Activated T-cell treated with anti-CD3 and anti-CD28 coated beads, Interleukin-2, amount 50 U/mL, for 4 hours (primary cell): ENCODE results near the gene TRIM23. TPM values are rescaled to one million over a fixed set of nuclear protein-coding genes. Genes with fewer than 3 reads are reported as not detected.
A peak's percentile ranks its signal among the peaks of the same experiment; 100 is the strongest.
"Not testable (repeated sequence)": the region's sequence is repeated elsewhere in the genome, so short reads cannot be mapped to it uniquely, and the experiment has no call there.

Experiments used
- ATAC-seq, 2 donors: fragments of 200-7000 bp; cut with Tn5 transposase; one replicate each; pipeline ENCODE4 v1.10.0; 2021
- DNase-seq: peaks from one replicate; pipeline ENCODE4 v3.0.0-alpha.2; 2020
- H3K27me3 Mint-ChIP-seq: one replicate; pipeline ENCODE4 v1.8.0; 2021; ENCODE audit warnings: low read depth, mixed read lengths
- H3K36me3 Mint-ChIP-seq: one replicate; pipeline ENCODE4 v1.8.0; 2022; ENCODE audit warnings: mixed read lengths; ENCODE audit not compliant: insufficient read depth
- H3K4me1 Mint-ChIP-seq: one replicate; pipeline ENCODE4 v1.8.0; 2021; ENCODE audit warnings: low read depth, mixed read lengths
- H3K4me3 Mint-ChIP-seq: one replicate; pipeline ENCODE4 v1.8.0; 2021; ENCODE audit warnings: mild to moderate bottlenecking, moderate library complexity, mixed read lengths
- H3K9me3 Mint-ChIP-seq: one replicate; pipeline ENCODE4 v1.8.0; 2021; ENCODE audit warnings: mixed read lengths
- total RNA-seq, 3 donors: library from RNA; stranded (reverse); gene quantifications; one replicate each; pipeline ENCODE4 v1.2.1, GENCODE V29; 2021

The TRIM23 gene
- 1 to 10 TPM; 5.0 to 6.3 (median 5.5) TPM for total RNA-seq

DNA sequence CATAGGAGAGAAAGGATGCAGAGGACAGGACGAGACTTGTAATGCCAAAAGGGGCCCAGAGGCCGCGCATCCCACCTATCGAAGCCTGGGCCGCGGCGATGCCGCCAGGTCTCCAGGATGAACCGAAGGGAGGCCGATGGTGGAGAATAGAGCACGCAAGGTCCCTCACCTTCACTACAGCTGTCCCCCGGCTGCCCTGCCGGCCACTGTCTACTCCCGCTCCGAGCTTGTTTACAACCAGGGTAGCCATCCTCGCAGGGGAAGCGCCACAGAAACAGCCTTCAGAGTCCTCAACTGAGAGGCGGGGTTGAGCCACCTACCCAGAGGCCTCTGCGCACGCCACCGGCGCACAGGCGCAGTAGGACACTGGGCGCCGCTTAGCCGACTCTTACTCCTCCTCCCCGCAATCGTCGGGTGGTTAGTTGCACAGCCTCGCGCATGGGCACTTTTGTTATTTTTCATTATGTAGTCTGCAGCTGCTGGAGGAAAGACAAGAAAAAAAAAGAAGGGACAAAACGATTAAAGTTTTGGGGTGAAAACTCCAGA lies at the start of gene TRIM23:
TSS of gene TRIM23 (minus strand) at position 309 of the 546 bp plus-strand sequence. CDS start at position 250, 59 bp downstream.
- DNase-seq (peak; percentile 83), ATAC-seq (peak; percentile 98)
- peaks cover 40% of the 10 kb centered on the region for H3K4me1 Mint-ChIP-seq
- no peaks in the 10 kb centered on the region for H3K9me3 Mint-ChIP-seq
- H3K36me3 Mint-ChIP-seq: peaks cover 1% of the 10 kb centered on the region
- peak within 1 kb of the TSS; percentile 87 for H3K4me3 Mint-ChIP-seq
- H3K27me3 Mint-ChIP-seq: no peaks in the 10 kb centered on the region

DNA sequence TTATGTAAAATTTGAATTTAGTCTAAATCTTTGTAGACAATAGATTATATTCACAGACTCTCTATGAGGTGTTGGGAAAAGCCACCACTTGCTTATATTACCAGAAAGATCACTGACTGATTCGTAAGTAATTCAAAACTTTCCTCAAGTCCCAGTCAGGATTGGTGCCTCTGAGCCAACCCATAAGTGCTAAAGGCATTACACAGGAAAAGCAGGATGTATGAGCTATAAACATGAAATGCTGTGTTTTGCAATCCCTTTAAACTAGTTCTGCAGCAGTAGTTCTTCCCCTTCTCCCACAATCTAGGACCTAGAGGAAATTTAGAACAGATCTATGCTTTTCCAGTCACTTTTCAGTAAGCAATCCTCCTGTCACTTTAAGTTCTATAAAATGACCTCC lies 48.7 kb upstream of the TRIM23 start:
- ATAC-seq: no peak
- H3K27me3 Mint-ChIP-seq: no peaks in the 10 kb centered on the region
- no peaks in the 10 kb centered on the region for H3K9me3 Mint-ChIP-seq
- peaks cover 38% of the 10 kb centered on the region for H3K36me3 Mint-ChIP-seq
- DNase-seq: no peak
- peaks cover 25% of the 10 kb centered on the region for H3K4me1 Mint-ChIP-seq
- H3K4me3 Mint-ChIP-seq: no peak overlapping the region

DNA sequence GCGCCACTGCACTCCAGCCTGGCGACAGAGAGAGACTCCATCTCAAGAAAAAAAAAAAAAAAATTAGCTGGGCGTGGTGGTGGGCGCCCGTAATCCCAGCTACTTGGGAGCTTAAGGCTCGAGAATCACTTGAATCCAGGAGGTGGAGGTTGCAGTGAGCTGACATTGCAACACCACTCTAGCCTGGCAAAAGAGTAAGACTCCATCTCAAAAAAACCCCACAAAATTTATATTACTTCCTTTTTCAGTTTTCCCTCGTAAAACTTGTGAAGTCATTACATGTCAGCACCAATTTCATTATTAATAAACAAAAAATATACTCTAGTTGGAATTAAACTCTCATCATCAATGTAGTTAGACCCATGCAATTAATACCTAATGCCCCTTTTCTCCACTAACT lies 44.6 kb upstream of the TRIM23 start:
- Mint-ChIP-seq H3K4me3 (no peak overlapping the region), H3K27me3 (no peaks in the 10 kb centered on the region), H3K9me3 (no peaks in the 10 kb centered on the region), H3K4me1 (no peaks in the 10 kb centered on the region), H3K36me3 (peaks cover 15% of the 10 kb centered on the region)
- ATAC-seq (no peak), DNase-seq (no peak)

DNA sequence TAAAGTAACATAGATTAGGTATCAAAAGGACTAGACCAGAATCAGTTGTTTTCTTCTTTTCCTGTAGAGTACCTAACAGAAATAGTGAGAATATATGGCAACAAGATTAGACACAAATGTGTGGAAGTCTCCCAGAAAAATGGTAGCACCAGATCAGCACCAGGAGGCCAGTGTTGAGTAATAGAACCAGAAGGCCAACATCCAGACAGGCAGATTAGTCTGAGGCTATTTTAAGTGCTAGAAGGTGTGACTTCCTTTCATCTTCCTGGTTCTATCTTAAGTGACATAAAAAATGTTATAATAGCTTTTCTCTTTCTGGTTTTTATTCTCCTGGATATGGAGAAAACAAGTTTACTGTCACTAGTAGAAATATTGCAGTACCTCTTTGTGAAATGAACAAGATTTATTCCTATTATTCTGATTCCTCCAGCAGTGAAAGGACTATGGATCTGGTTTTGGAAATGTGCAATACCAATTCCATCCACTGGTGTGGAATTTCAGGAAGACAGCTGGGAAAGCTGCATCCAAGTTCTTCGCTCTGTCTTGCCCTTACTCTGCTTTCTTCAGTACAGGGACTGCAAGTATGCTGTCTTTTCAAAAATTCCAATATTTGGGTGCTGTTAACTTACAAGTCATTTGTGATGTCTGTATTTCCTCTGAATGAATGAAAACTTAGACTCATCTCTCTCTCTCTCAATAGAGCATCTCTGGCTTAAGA lies 39.8 kb upstream of the TRIM23 start:
- ATAC-seq (no peak), DNase-seq (no peak)
- no peak overlapping the region for H3K4me3 Mint-ChIP-seq
- H3K9me3 Mint-ChIP-seq: no peaks in the 10 kb centered on the region
- H3K36me3 Mint-ChIP-seq: peaks cover 16% of the 10 kb centered on the region
- no peaks in the 10 kb centered on the region for H3K27me3 Mint-ChIP-seq
- no peaks in the 10 kb centered on the region for H3K4me1 Mint-ChIP-seq

DNA sequence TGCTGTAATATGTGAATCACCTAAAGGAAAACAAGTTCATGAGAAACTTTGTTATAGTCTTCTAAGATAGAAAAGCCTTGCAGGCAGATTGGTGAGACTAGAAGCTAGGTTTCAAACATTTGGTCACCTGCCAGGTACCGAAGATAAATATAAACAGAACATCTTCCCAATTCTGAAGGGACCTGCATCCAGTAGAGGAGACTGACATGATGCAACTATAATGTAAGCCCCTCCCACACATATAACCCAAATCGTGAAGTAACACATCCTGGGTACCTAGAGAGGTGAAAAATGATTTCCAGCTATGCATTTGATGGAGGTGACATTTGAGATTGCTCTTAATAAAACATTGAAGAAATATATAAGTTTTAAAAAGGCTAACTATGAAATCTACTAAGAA lies 30.6 kb upstream of the TRIM23 start:
- Mint-ChIP-seq H3K4me1 (no peaks in the 10 kb centered on the region), H3K27me3 (no peaks in the 10 kb centered on the region), H3K4me3 (no peak overlapping the region), H3K9me3 (no peaks in the 10 kb centered on the region), H3K36me3 (peaks cover 21% of the 10 kb centered on the region)
- DNase-seq: no peak
- ATAC-seq: no peak

DNA sequence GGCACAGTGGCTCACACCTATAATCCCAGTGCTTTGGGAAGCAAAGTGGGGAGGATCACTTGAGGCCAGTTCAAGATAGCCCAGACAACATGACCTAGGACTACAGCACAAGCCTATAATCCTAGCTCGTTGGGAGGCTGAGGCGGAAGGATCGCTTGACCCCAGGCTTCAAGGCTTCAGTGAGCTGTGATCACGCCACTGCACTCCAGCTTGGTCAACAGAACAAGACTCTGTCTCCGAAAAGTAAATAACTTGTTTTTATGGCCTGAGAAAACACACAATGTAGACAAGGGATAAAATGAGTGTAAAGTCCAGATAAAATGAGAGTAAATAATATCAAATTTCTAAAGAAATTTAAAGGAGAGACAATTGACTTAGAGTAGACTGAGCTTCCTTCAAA lies 27.0 kb upstream of the TRIM23 start:
- DNase-seq (no peak), ATAC-seq (no peak)
- Mint-ChIP-seq H3K4me1 (no peaks in the 10 kb centered on the region), H3K4me3 (no peak overlapping the region), H3K36me3 (peaks cover 24% of the 10 kb centered on the region), H3K9me3 (no peaks in the 10 kb centered on the region), H3K27me3 (no peaks in the 10 kb centered on the region)

DNA sequence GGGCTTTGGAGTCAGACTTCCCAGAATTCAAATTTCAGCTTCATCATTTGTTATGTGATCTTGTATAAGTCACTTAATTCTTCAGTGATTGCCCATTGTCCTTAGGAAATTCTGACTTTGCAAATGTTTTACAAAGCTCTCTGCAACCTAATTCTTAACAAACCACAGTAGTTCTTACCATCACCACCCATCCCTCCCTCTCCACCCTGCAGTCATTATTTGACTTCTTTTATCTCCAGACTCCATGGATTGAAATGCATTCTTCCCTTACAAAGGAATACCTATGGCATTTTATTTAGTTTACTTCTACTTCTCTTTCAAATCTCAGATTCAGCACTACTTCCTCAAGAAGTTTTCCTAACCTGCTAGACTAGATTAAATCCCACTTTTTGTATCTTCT lies 23.8 kb upstream of the TRIM23 start:
- Mint-ChIP-seq H3K36me3 (peaks cover 24% of the 10 kb centered on the region), H3K4me3 (no peak overlapping the region), H3K27me3 (no peaks in the 10 kb centered on the region), H3K4me1 (no peaks in the 10 kb centered on the region), H3K9me3 (no peaks in the 10 kb centered on the region)
- ATAC-seq: no peak
- DNase-seq: no peak

DNA sequence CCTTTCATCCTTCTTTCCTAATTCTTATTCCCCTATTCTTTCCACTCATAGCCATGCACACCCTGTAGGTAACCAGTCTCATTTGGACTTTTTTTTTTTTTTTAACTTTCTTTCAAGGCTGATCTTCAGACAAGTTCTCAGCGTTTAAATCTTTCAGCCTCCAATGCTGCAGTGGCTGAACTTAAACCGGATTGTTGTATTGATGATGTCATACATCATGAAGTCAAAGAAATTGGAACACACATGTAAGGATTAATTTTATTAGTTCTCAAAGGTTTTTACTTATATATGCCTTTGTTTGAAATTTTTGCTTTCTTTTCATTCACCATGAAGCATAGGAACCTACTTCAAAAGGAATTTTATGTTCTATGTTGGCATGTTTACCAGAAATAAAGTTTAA lies 22.8 kb upstream of the TRIM23 start:
- H3K9me3 Mint-ChIP-seq: no peaks in the 10 kb centered on the region
- no peaks in the 10 kb centered on the region for H3K4me1 Mint-ChIP-seq
- ATAC-seq (no peak), DNase-seq (no peak)
- H3K27me3 Mint-ChIP-seq: no peaks in the 10 kb centered on the region
- H3K36me3 Mint-ChIP-seq: peaks cover 23% of the 10 kb centered on the region
- H3K4me3 Mint-ChIP-seq: no peak overlapping the region

DNA sequence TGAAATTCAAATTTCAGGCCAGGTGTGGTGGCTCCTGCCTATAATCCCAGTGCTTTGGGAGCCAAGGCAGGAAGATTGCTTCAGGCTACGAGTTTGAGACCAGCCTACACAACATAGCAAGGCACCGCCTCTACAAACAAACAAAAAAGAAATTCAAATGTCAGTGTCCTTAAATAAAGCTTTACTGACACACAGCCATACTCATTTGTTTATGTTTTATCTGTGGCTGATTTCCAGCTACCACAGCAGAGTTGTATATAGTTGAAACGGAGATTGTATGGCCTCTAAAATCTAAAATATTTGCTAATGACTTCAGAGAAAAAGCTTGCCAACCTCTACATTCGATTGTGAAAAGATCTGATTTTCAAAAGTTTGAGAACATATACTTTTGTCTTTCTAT lies 16.1 kb upstream of the TRIM23 start:
- Mint-ChIP-seq H3K4me3 (no peak overlapping the region), H3K36me3 (peaks cover 30% of the 10 kb centered on the region), H3K4me1 (no peaks in the 10 kb centered on the region), H3K9me3 (no peaks in the 10 kb centered on the region), H3K27me3 (no peaks in the 10 kb centered on the region)
- DNase-seq (no peak), ATAC-seq (no peak)

DNA sequence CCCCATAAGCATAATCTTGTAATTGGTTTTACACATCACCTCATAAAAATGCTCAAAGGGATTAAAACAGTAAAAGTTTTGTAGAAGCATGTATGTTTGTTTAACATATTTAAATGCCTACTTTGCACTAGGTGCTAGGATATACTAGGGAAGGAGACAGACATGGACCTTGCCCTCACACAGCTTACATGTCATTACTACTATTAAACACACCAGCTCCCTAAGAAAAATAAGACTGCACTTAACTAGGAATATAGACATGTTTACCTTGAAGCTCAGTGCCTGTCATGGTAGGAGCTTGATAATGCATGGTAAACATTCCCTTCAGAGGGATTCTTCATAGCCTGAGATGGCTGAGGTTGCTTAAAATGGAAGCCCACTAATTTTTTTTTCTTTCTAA lies 6.8 kb upstream of the TRIM23 start:
- Mint-ChIP-seq H3K4me3 (no peak overlapping the region), H3K4me1 (peaks cover 22% of the 10 kb centered on the region), H3K9me3 (no peaks in the 10 kb centered on the region), H3K36me3 (peaks cover 11% of the 10 kb centered on the region), H3K27me3 (no peaks in the 10 kb centered on the region)
- no peak for DNase-seq
- no peak for ATAC-seq

DNA sequence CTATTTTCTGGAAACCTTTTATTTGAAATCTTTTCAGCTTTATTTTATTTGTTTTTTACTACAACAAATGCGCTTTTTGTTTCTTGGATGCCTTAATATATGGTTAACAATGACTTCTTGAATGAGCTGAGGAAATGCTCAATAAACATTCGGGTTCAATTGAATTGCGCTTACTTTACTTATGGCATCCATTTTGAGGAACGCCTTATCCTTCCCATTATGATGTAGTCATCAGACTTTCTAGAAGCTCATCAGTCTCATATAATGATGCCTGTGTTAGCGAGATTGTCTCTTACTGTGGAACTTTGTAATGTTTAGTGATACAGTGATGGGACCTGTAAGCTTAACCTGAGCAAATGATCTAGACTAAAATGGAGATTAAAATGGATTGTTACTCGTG lies 1.6 kb upstream of the TRIM23 start:
- Mint-ChIP-seq H3K4me1 (peaks cover 43% of the 10 kb centered on the region), H3K27me3 (no peaks in the 10 kb centered on the region), H3K9me3 (no peaks in the 10 kb centered on the region), H3K4me3 (peak overlapping the region; percentile 87), H3K36me3 (peaks cover 9% of the 10 kb centered on the region)
- ATAC-seq (no peak), DNase-seq (no peak)

DNA sequence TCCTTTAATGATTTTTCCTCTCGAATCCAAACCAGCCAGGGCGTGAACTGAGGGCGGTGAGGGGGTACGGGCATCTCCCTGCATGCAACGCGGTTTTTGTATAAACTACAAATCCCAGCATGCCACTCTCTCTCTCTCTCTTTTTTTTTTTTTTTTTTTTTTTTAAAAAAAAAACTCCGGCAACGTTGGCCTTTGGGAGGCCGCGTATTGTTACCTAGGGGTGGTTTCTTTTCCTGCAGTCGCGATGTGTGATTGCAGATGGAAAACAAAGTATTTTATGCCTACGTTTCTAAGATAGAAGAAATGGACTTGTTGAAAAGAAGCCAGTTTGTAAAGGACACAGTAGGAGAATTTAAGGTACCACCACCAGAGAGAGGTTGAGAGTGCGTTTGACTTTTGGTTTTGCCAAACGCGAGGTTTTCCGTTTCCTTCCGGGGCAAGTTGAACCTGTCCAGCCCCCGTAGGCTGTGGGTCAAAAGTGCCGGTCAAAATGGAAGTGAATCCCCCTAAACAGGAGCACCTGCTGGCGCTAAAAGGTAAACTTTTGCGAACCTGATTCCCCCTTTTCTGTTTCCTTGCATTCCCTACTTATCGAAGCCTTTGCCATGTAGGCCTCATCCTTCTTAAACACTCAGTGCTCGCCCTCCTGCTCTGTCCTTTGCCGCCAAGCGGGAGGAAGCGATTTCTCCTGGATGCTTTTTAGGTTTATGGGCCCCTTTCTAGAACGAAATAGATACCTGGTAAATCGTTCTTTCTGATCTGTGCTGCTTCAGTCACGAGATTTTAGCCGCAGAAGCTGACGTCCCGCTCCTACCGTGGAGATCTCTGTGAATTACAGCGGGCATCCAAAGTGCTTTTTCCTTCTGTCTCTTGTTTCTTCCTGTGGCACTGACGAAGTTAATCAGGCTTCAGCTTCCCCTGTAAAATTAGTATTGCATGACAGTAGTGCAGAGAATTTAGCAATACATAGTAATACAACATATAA lies 730 bp upstream of the TRIM23 start, which contains the start of the genes SHLD3 and TRAPPC13:
TSS of gene SHLD3 (plus strand) at position 457 of the 985 bp plus-strand sequence. CDS start 4,561 bp downstream, outside the sequence.
TSS of gene TRAPPC13 (plus strand) at position 457 of the 985 bp plus-strand sequence. CDS start at position 491, 34 bp downstream.
- DNase-seq: peak; percentile 68
- Mint-ChIP-seq H3K27me3 (no peaks in the 10 kb centered on the region), H3K4me3 (peak within 1 kb of the TSS; percentile 87)

DNA sequence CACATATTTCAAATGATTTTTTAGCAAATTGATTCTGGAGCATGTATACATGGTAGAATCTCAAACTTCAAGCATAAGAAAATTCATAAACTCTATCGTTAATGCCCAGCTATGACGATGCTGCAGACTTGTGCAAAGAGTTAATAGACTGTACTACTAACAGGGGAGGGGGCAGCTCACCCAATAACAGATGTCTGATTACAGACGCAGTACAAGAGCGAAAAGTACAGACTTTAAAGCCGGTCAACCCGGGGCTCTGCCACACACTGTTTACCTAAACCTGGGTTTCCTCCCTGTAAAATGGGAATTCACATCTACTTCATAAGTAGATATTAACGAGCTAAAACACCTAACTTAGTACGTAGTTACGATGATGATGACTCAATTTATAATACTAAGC lies 651 bp downstream of the TRIM23 start:
- no peak for DNase-seq

More for the DNA sequence above, 730 bp upstream of the TRIM23 start, which contains the start of the genes SHLD3 and TRAPPC13:
- Mint-ChIP-seq H3K4me1 (peaks cover 43% of the 10 kb centered on the region), H3K36me3 (peaks cover 8% of the 10 kb centered on the region), H3K9me3 (no peaks in the 10 kb centered on the region)
- ATAC-seq: peak; percentile 68 to 72

DNA sequence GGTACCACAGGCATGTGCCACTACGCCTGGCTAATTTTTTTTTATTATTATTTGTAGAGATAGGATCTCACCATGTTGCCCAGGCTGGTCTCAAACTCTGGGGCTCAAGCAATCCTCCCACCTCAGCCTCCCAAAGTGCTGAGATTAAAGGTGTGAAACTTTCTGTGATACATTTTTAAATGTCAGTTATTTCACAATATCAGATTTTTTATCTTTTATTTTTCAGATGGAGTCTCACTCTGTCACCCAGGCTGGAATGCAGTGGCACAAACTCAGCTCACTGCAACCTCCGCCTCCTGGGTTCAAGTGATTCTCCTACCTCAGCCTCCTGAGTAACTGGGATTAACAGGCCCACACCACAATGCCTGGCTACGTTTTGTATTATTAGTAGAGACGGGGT lies 2.2 kb downstream of the TRIM23 start:
- ATAC-seq, H3K27me3 Mint-ChIP-seq, DNase-seq, H3K36me3 Mint-ChIP-seq, H3K9me3 Mint-ChIP-seq, H3K4me3 Mint-ChIP-seq: not testable (repeated sequence)
- H3K4me1 Mint-ChIP-seq: peaks cover 35% of the 10 kb centered on the region

More for the DNA sequence above, 651 bp downstream of the TRIM23 start:
- Mint-ChIP-seq H3K36me3 (peaks cover 1% of the 10 kb centered on the region), H3K4me3 (peak overlapping the region; percentile 87), H3K4me1 (peaks cover 43% of the 10 kb centered on the region), H3K27me3 (no peaks in the 10 kb centered on the region), H3K9me3 (no peaks in the 10 kb centered on the region)
- no peak for ATAC-seq
